HL-60 (cell line): ENCODE data around the gene CNNM1.

Experiments used
- TF ChIP-seq, protein P1 (sequence below): IDR thresholded peaks from one replicate; pipeline ENCODE4 v1.5.1; 2011; ENCODE audit warnings: low read length, control low read depth, inconsistent platforms; ENCODE audit not compliant: insufficient read depth
- TF ChIP-seq, protein P2 (sequence below): IDR thresholded peaks from 2 replicates; pipeline ENCODE4 v1.6.1; 2012; ENCODE audit warnings: low read depth; ENCODE audit not compliant: insufficient replicate concordance

DNA sequence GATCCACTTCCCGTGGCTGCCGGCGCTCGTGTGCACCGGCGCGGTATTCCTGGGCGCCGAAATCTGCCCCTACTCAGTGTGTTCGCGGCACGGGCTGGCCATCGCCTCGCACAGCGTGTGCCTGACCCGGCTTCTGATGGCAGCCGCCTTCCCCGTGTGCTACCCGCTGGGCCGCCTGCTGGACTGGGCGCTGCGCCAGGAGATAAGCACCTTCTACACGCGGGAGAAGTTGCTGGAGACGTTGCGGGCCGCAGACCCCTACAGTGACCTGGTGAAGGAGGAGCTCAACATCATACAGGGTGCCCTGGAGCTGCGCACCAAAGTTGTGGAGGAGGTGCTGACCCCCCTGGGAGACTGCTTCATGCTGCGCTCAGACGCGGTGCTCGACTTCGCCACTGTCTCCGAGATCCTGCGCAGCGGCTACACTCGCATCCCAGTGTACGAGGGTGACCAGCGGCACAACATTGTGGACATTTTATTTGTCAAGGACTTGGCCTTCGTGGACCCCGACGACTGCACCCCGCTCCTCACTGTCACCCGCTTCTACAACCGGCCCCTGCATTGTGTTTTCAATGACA, 1.3 kb downstream of the CNNM1 start:
- TF ChIP-seq, protein P1, sequence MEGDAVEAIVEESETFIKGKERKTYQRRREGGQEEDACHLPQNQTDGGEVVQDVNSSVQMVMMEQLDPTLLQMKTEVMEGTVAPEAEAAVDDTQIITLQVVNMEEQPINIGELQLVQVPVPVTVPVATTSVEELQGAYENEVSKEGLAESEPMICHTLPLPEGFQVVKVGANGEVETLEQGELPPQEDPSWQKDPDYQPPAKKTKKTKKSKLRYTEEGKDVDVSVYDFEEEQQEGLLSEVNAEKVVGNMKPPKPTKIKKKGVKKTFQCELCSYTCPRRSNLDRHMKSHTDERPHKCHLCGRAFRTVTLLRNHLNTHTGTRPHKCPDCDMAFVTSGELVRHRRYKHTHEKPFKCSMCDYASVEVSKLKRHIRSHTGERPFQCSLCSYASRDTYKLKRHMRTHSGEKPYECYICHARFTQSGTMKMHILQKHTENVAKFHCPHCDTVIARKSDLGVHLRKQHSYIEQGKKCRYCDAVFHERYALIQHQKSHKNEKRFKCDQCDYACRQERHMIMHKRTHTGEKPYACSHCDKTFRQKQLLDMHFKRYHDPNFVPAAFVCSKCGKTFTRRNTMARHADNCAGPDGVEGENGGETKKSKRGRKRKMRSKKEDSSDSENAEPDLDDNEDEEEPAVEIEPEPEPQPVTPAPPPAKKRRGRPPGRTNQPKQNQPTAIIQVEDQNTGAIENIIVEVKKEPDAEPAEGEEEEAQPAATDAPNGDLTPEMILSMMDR: no peak
- TF ChIP-seq, protein P2, sequence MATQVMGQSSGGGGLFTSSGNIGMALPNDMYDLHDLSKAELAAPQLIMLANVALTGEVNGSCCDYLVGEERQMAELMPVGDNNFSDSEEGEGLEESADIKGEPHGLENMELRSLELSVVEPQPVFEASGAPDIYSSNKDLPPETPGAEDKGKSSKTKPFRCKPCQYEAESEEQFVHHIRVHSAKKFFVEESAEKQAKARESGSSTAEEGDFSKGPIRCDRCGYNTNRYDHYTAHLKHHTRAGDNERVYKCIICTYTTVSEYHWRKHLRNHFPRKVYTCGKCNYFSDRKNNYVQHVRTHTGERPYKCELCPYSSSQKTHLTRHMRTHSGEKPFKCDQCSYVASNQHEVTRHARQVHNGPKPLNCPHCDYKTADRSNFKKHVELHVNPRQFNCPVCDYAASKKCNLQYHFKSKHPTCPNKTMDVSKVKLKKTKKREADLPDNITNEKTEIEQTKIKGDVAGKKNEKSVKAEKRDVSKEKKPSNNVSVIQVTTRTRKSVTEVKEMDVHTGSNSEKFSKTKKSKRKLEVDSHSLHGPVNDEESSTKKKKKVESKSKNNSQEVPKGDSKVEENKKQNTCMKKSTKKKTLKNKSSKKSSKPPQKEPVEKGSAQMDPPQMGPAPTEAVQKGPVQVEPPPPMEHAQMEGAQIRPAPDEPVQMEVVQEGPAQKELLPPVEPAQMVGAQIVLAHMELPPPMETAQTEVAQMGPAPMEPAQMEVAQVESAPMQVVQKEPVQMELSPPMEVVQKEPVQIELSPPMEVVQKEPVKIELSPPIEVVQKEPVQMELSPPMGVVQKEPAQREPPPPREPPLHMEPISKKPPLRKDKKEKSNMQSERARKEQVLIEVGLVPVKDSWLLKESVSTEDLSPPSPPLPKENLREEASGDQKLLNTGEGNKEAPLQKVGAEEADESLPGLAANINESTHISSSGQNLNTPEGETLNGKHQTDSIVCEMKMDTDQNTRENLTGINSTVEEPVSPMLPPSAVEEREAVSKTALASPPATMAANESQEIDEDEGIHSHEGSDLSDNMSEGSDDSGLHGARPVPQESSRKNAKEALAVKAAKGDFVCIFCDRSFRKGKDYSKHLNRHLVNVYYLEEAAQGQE: no peak
